MCF 10A (cell line): ENCODE measurements around the gene TRIM66. TPM values are rescaled to one million over a fixed set of nuclear protein-coding genes. Genes with fewer than 3 reads are reported as not detected.
"Not testable (repeated sequence)": the region's sequence is repeated elsewhere in the genome, so short reads cannot be mapped to it uniquely, and the experiment has no call there.

ENCODE experiments used
- BruUV-seq: library from RNA; stranded (reverse); fragments of 400-500 nt; replicated peaks from 2 replicates; lab custom pipeline; 2021; lab: Mats Ljungman, UMichigan
- CTCF ChIA-PET: fragments of 300-600 bp; sonication (Branson Sonifier 250); formaldehyde crosslinking; extraction: SDS; loops from one replicate; lab custom pipeline; 2021; ENCODE audit warnings: antibody characterized with exemption, inconsistent platforms; lab: Yijun Ruan, JAX
- POLR2A ChIA-PET: fragments of 300-600, 350-650 bp; sonication (Branson Sonifier 250); formaldehyde crosslinking; extraction: SDS; loops from one replicate; lab custom pipeline; 2020; ENCODE audit warnings: antibody characterized with exemption, inconsistent platforms; lab: Yijun Ruan, JAX
- DNase-seq: peaks from one replicate; pipeline ENCODE4 v3.0.0-alpha.2; 2018; ENCODE audit not compliant: unreplicated experiment
- H3K27ac Mint-ChIP-seq: one replicate; pipeline ENCODE4 v1.8.0; 2022; ENCODE audit warnings: mild to moderate bottlenecking, low read depth, mixed read lengths; ENCODE audit not compliant: unreplicated experiment
- H3K27me3 Mint-ChIP-seq: one replicate; pipeline ENCODE4 v1.8.0; 2022; ENCODE audit warnings: mixed read lengths; ENCODE audit not compliant: insufficient read depth, unreplicated experiment
- H3K36me3 Mint-ChIP-seq: one replicate; pipeline ENCODE4 v1.8.0; 2022; ENCODE audit warnings: mild to moderate bottlenecking, moderate library complexity, mixed read lengths; ENCODE audit not compliant: insufficient read depth, unreplicated experiment
- H3K4me1 Mint-ChIP-seq: one replicate; pipeline ENCODE4 v1.8.0; 2022; ENCODE audit warnings: mixed read lengths; ENCODE audit not compliant: insufficient read depth, unreplicated experiment
- H3K4me3 Mint-ChIP-seq: one replicate; pipeline ENCODE4 v1.8.0; 2022; ENCODE audit warnings: mild to moderate bottlenecking, moderate library complexity, mixed read lengths; ENCODE audit not compliant: unreplicated experiment
- H3K9me3 Mint-ChIP-seq: one replicate; pipeline ENCODE4 v1.8.0; 2022; ENCODE audit warnings: mixed read lengths; ENCODE audit not compliant: unreplicated experiment
- CTCF ChIP-seq: fragments of 200-600 bp; IDR thresholded peaks from one replicate; pipeline ENCODE4 v1.8.0; 2022; ENCODE audit warnings: antibody characterized with exemption, mild to moderate bottlenecking; ENCODE audit not compliant: unreplicated experiment
- intact Hi-C: fragments of 100-400 bp; cut with micrococcal nuclease; formaldehyde crosslinking; loops from 2 replicates; pipeline ENCODE4 v1.14.1; 2022
- total RNA-seq: library from RNA; stranded (reverse); gene quantifications from 2 replicates; pipeline ENCODE4 v1.2.3, GENCODE V29; 2022

The TRIM66 gene
- total RNA-seq, 1 experiment from 2014 or later: 27.3 TPM

GRCh38 chr11:8672346-8672745 is 10.1 kb downstream of the TRIM66 start:
- H3K9me3 Mint-ChIP-seq: no peaks in the 10 kb centered on the region
- no peak overlapping the region for H3K4me3 Mint-ChIP-seq
- BruUV-seq: no TSS peak
- POLR2A ChIA-PET: interaction anchor here (4.9 kb wide), 1 partner anchor 10 kb away, joined by 63 read pairs; the partner anchor contains the start of genes RPL27A and TRIM66
- no peaks in the 10 kb centered on the region for H3K27me3 Mint-ChIP-seq
- H3K27ac Mint-ChIP-seq: peak overlapping the region; percentile 91
- intact Hi-C loops: loop anchor here (5.0 kb wide), 2 partner anchors 285 to 345 kb away; no protein-coding TSS in a partner anchor
- CTCF ChIA-PET: interaction anchor here (0.6 to 2.0 kb wide), 6 partner anchors 9 to 582 kb away, joined by 3 to 8 read pairs (median 3); partner anchors contain the start of genes RPL27A and TRIM66
- H3K36me3 Mint-ChIP-seq: peaks cover 50% of the 10 kb centered on the region
- TF ChIP-seq CTCF: no peak
- peaks cover 15% of the 10 kb centered on the region for H3K4me1 Mint-ChIP-seq
- DNase-seq: no peak

DNA sequence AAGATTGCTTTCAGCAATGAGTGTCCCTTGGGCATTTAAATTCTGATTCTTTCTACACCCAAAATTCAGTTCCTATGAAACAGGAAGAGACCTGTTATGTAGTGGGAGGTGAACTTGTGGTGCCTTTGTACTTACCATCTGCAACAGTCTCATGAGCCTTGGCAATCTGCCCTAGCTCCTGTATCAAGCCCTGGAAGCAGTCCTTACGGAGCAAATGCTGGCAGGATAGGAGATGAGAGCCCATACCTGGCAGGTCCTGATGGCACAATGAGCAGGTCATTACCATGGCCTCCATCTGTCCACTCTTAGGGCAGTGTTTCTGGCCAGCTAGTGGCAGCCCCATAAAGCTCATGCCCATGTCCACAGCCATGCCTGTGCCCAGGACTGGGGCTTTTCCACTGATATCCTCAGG is 10.8 kb downstream of the TRIM66 start:
- TF ChIP-seq CTCF: no peak
- ChIA-PET POLR2A (interaction anchor here (0.8 to 4.9 kb wide), 7 partner anchors 10 to 467 kb away, joined by 3 to 63 read pairs (median 3); partner anchors contain the start of genes RPL27A and TRIM66), CTCF (interaction anchor here (0.7 to 2.0 kb wide), 3 partner anchors 10 to 244 kb away, joined by 3 to 8 read pairs (median 3); partner anchors contain the start of genes RPL27A and TRIM66)
- Mint-ChIP-seq H3K27me3 (no peaks in the 10 kb centered on the region), H3K4me3 (peak overlapping the region; percentile 21), H3K27ac (peak overlapping the region; percentile 91), H3K9me3 (no peaks in the 10 kb centered on the region), H3K4me1 (peaks cover 15% of the 10 kb centered on the region), H3K36me3 (peaks cover 50% of the 10 kb centered on the region)
- no TSS peak for BruUV-seq
- DNase-seq: peak; percentile 74
- intact Hi-C loops: loop anchor here (1.0 to 5.0 kb wide), 3 partner anchors 67 to 344 kb away; no protein-coding TSS in a partner anchor

DNA sequence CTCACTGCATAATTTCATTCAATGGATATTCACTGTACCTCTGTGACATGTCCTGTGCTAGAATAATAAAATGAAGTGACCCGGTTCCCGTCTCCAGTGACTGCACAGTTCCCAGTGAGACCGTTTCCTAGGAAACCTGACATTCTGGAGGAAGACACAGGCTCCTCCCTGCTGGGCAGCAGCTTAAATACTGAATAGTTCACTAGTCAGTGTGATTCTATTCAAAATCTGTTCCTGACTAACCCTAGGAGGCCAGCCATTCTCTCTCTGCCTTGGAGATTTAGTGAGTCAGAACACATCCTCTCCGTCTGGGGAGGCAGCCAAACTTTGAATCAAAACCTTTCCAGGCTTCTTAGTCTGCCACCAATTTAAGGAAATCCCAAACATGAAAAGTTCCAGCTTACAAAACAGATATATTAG is 11.3 kb downstream of the TRIM66 start:
- ChIA-PET POLR2A (interaction anchor here (0.5 to 4.9 kb wide), 8 partner anchors 10 to 467 kb away, joined by 3 to 63 read pairs (median 3); partner anchors contain the start of genes RPL27A and TRIM66), CTCF (interaction anchor here (2.0 kb wide), 1 partner anchor 10 kb away, joined by 8 read pairs; the partner anchor contains the start of genes RPL27A and TRIM66)
- TF ChIP-seq CTCF: no peak
- H3K4me3 Mint-ChIP-seq: peak overlapping the region; percentile 21
- no peaks in the 10 kb centered on the region for H3K9me3 Mint-ChIP-seq
- intact Hi-C loops: loop anchor here (1.0 to 5.0 kb wide), 3 partner anchors 67 to 344 kb away; no protein-coding TSS in a partner anchor
- H3K27me3 Mint-ChIP-seq: no peaks in the 10 kb centered on the region
- H3K36me3 Mint-ChIP-seq: peaks cover 51% of the 10 kb centered on the region
- H3K27ac Mint-ChIP-seq: peak overlapping the region; percentile 91
- DNase-seq: peak; percentile 87
- peaks cover 15% of the 10 kb centered on the region for H3K4me1 Mint-ChIP-seq
- TSS peak; percentile 7 for BruUV-seq

- ChIA-PET CTCF (interaction anchor here (1.1 kb wide), 1 partner anchor 10 kb away, joined by 3 read pairs; no protein-coding TSS in a partner anchor), POLR2A (interaction anchor here (1.6 to 4.9 kb wide), 2 partner anchors 9 to 12 kb away, joined by 5 to 63 read pairs; partner anchors contain the start of genes RPL27A and TRIM66)
- peaks cover 57% of the 10 kb centered on the region for H3K36me3 Mint-ChIP-seq
- peak overlapping the region; percentile 61 for H3K27ac Mint-ChIP-seq
- H3K4me1 Mint-ChIP-seq: peaks cover 15% of the 10 kb centered on the region
- not testable (repeated sequence) for H3K9me3 Mint-ChIP-seq, H3K4me3 Mint-ChIP-seq, DNase-seq, BruUV-seq, H3K27me3 Mint-ChIP-seq
- intact Hi-C loops: loop anchor here (5.0 kb wide), 2 partner anchors 287 to 343 kb away; no protein-coding TSS in a partner anchor
Observed at GRCh38 chr11:8670081-8670480, 12.4 kb downstream of the TRIM66 start.
